ENCODE results near the gene HOOK2. TPM values are rescaled to one million over a fixed set of nuclear protein-coding genes. Genes with fewer than 3 reads are reported as not detected.

The HOOK2 gene
- total and polyA plus RNA-seq, 2 of the 13 experiments (the other 11 are each of a cell fraction or from before 2014, with no cell fraction given): 9.2 to 12.9 TPM

DNA sequence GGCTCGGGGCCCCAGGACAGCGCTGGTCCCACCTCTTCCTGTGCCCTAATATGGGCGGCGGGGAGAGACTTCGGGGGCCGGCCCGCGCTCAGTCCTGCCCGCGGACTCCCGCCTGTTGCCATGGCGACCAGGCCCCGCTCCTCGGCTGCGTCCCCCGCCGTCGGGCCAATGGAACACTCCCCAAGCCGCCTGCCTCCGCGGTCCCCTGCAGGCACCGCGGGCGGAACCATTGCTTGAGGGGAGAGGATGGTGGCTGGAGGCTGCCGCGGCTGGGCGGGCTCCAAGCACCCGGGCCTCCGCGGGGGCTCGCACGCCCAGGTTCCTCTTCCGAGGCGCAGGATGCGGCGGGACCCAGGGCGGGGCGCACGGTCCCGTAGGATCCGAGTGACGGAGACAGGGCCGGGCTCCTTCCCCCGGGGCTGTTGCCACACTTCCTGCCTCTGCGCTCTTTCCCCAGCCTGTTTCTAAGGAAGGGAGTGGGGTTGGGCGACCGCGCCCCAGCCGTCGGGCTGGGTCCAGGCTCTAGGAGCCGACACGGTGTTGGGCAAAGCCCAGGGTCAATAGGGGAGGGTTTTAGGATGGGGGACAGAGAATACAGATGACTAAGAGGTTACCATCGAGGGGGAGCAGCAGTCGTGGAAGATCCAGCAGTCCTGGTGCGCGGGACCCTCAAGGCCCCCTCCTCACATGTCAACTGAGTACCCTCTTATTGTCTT, 14.7 kb upstream of the HOOK2 start (continued):
- TF ChIP-seq, protein P1, sequence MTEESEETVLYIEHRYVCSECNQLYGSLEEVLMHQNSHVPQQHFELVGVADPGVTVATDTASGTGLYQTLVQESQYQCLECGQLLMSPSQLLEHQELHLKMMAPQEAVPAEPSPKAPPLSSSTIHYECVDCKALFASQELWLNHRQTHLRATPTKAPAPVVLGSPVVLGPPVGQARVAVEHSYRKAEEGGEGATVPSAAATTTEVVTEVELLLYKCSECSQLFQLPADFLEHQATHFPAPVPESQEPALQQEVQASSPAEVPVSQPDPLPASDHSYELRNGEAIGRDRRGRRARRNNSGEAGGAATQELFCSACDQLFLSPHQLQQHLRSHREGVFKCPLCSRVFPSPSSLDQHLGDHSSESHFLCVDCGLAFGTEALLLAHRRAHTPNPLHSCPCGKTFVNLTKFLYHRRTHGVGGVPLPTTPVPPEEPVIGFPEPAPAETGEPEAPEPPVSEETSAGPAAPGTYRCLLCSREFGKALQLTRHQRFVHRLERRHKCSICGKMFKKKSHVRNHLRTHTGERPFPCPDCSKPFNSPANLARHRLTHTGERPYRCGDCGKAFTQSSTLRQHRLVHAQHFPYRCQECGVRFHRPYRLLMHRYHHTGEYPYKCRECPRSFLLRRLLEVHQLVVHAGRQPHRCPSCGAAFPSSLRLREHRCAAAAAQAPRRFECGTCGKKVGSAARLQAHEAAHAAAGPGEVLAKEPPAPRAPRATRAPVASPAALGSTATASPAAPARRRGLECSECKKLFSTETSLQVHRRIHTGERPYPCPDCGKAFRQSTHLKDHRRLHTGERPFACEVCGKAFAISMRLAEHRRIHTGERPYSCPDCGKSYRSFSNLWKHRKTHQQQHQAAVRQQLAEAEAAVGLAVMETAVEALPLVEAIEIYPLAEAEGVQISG (CRISPR knock-in tag; IDR thresholded peaks at IDR 0.05): no peak; the same call in 1 of the 2 replicates
- TF ChIP-seq KAT7 (CRISPR knock-in tag; IDR thresholded peaks at IDR 0.05; ENCODE audit: borderline replicate concordance): no peak
- TF ChIP-seq ZBTB38 (CRISPR knock-in tag; IDR thresholded peaks at IDR 0.05): no peak
- no peak for TF ChIP-seq ZFP41 (CRISPR knock-in tag; IDR thresholded peaks at IDR 0.05; ENCODE audit: borderline replicate concordance)
- TF ChIP-seq, protein P2, sequence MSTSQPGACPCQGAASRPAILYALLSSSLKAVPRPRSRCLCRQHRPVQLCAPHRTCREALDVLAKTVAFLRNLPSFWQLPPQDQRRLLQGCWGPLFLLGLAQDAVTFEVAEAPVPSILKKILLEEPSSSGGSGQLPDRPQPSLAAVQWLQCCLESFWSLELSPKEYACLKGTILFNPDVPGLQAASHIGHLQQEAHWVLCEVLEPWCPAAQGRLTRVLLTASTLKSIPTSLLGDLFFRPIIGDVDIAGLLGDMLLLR (CRISPR knock-in tag; IDR thresholded peaks at IDR 0.05): no peak
- no peak for TF ChIP-seq JUND (CRISPR knock-in tag; IDR thresholded peaks at IDR 0.05)
- no peak for TF ChIP-seq SMAD9 (CRISPR knock-in tag; IDR thresholded peaks at IDR 0.05)
- no peak for TF ChIP-seq EEA1 (CRISPR knock-in tag; IDR thresholded peaks at IDR 0.05; ENCODE audit: borderline replicate concordance)
- TF ChIP-seq ZNF136 (CRISPR knock-in tag; IDR thresholded peaks at IDR 0.05; ENCODE audit: low read depth): no peak
- TF ChIP-seq RARA (CRISPR knock-in tag; IDR thresholded peaks at IDR 0.05): peak; percentile 27; the same call in 1 of the 2 replicates
- TF ChIP-seq ERF (CRISPR knock-in tag; IDR thresholded peaks at IDR 0.05): peak; percentile 55; the same call in 1 of the 2 replicates
- TF ChIP-seq ZNF296 (CRISPR knock-in tag; conservative IDR thresholded peaks at IDR 0.05): no peak
- no peak for TF ChIP-seq CERS6 (CRISPR knock-in tag; IDR thresholded peaks at IDR 0.05)
- no peak for TF ChIP-seq ATAD3A (CRISPR knock-in tag; IDR thresholded peaks at IDR 0.05)
- TF ChIP-seq ZBTB7A (CRISPR knock-in tag; IDR thresholded peaks at IDR 0.05): no peak
- no peak for TF ChIP-seq ZNF235 (CRISPR knock-in tag; IDR thresholded peaks at IDR 0.05; ENCODE audit: borderline replicate concordance)
- TF ChIP-seq, protein P3, sequence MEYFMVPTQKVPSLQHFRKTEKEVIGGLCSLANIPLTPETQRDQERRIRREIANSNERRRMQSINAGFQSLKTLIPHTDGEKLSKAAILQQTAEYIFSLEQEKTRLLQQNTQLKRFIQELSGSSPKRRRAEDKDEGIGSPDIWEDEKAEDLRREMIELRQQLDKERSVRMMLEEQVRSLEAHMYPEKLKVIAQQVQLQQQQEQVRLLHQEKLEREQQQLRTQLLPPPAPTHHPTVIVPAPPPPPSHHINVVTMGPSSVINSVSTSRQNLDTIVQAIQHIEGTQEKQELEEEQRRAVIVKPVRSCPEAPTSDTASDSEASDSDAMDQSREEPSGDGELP (IDR thresholded peaks at IDR 0.05; ENCODE audit: borderline replicate concordance, low read depth): no peak
- no peak for TF ChIP-seq YEATS2 (CRISPR knock-in tag; IDR thresholded peaks at IDR 0.05; ENCODE audit: borderline replicate concordance)
- no peak; the same call in 1 of the 2 replicates for TF ChIP-seq MTF2 (CRISPR knock-in tag; IDR thresholded peaks at IDR 0.05; ENCODE audit: borderline replicate concordance)
- no peak for TF ChIP-seq ZNF674 (CRISPR knock-in tag; IDR thresholded peaks at IDR 0.05; ENCODE audit: low read depth)
- no peak for TF ChIP-seq ZBTB34 (CRISPR knock-in tag; IDR thresholded peaks at IDR 0.05)
- peak; percentile 32 for TF ChIP-seq ASH2L (IDR thresholded peaks at IDR 0.05; ENCODE audit: insufficient read length, low read depth, low read length)
- TF ChIP-seq FOXK2 (IDR thresholded peaks at IDR 0.05): peak; percentile 87
- TF ChIP-seq ZNF264 (CRISPR knock-in tag; IDR thresholded peaks at IDR 0.05): 0 out of 2 replicates have a peak, but pooled peaks have one; percentile 34
- TF ChIP-seq SIN3B (IDR thresholded peaks at IDR 0.05; ENCODE audit: low read length): no peak

Data from HepG2 (cell line).